ENCODE data around the gene EVI2B. TPM values are rescaled to one million over a fixed set of nuclear protein-coding genes. Genes with fewer than 3 reads are reported as not detected.

The EVI2B gene
- total and polyA plus RNA-seq, 2 of the 4 experiments (the other 2 are of a cell fraction), result under 0.01 to 0.17 TPM

- CTCF ChIA-PET, result no interaction called here
- H4K91ac ChIP-seq (ENCODE audit: insufficient read depth, low read depth, low read length), result no peak overlapping the region
- intact Hi-C loops (cut with micrococcal nuclease), result no loop called here
Observed at GRCh38 chr17:31295489-31295871, 18.4 kb downstream of the EVI2B start.

More at GRCh38 chr17:31295489-31295871, 18.4 kb downstream of the EVI2B start:
- ATAC-seq (ENCODE audit: low read depth), result no peak
- no peaks in the 10 kb centered on the region; the same call in 1 of the 2 replicates for H3K36me3 ChIP-seq (ENCODE audit: control insufficient read depth, insufficient read depth, low read length)
- no peaks in the 10 kb centered on the region for H3K4me1 ChIP-seq (ENCODE audit: control insufficient read depth, insufficient read depth, low read length)
- H3K9me1 ChIP-seq (ENCODE audit: insufficient read depth, low read length), result no peaks in the 10 kb centered on the region; the same call in 1 of the 2 replicates
- no peak for DNase-seq
- no peak for TF ChIP-seq BHLHE40 (IDR thresholded peaks at IDR 0.05; ENCODE audit: low read depth, low read length)
- no peak for TF ChIP-seq POLR2A (IDR thresholded peaks at IDR 0.05; ENCODE audit: low read depth, low read length)
- TF ChIP-seq FOS (IDR thresholded peaks at IDR 0.05; ENCODE audit: low read depth, low read length), result no peak
- no peak for TF ChIP-seq SMC3 (IDR thresholded peaks at IDR 0.05; ENCODE audit: low read depth, low read length)
- H2AK5ac ChIP-seq (ENCODE audit: low read depth, low read length), result no peak overlapping the region
- H4K20me1 ChIP-seq (ENCODE audit: insufficient read depth, low read length), result no peaks in the 10 kb centered on the region; the same call in 1 of the 2 replicates
- H3K23ac ChIP-seq (ENCODE audit: low read depth, low read length), result no peak overlapping the region
- no peak overlapping the region for H3K4ac ChIP-seq (ENCODE audit: low read depth, low read length)
- in situ Hi-C loops (cut with MboI; ENCODE audit: low sequenced_read_pairs), result no loop called here
- H3K4me2 ChIP-seq (ENCODE audit: low read depth, low read length), result no peak overlapping the region
- no peak overlapping the region for H2BK15ac ChIP-seq (ENCODE audit: low read depth, low read length)
- H3K18ac ChIP-seq (ENCODE audit: low read depth, low read length), result no peak overlapping the region
- H3K56ac ChIP-seq (ENCODE audit: extremely low read depth, insufficient read depth, low read length), result no peak overlapping the region
- dilution Hi-C loops (cut with HindIII; ENCODE audit: low sequenced_read_pairs, unreplicated experiment), result no loop called here
- WGBS, 2 experiments (ENCODE audit: extremely low coverage in 2 of 2, insufficient read length in 1 of 2), result 100% methylated on average over 1 of the region's 1 CpG; no CpG with 5 or more reads in 1 of the 2 experiments
- no peak overlapping the region for H3K14ac ChIP-seq (replicated peaks; ENCODE audit: low read depth, low read length)
- no peak overlapping the region for H3K4me3 ChIP-seq (ENCODE audit: insufficient read depth, low read depth, low read length)
- H3K9me3 ChIP-seq (ENCODE audit: control insufficient read depth, insufficient read depth, low read length), result no peaks in the 10 kb centered on the region
- no peak overlapping the region for H3K27ac ChIP-seq (ENCODE audit: insufficient read depth, low read length)
- no peaks in the 10 kb centered on the region for H3K27me3 ChIP-seq (ENCODE audit: control insufficient read depth, insufficient read depth, low read length)
- H2BK5ac ChIP-seq (ENCODE audit: low read depth, low read length, poor library complexity, severe bottlenecking), result no peak overlapping the region
- no peak overlapping the region for H2BK20ac ChIP-seq (ENCODE audit: low read depth, low read length)
- POLR2A ChIA-PET (ENCODE audit: unreplicated experiment), result no interaction called here
- H2AK9ac ChIP-seq (replicated peaks; ENCODE audit: low read depth, low read length, poor library complexity), result no peak overlapping the region
- H4K5ac ChIP-seq (ENCODE audit: low read depth, low read length), result no peak overlapping the region
- H2AFZ ChIP-seq (replicated peaks; ENCODE audit: low read length, poor library complexity), result no peak overlapping the region
- H3K79me1 ChIP-seq (ENCODE audit: low read depth in 1 of 2, low read length in 2 of 2), result peaks cover 9 to 33% of the 10 kb centered on the region in 2 experiments
- H3K9ac ChIP-seq (ENCODE audit: low read depth, low read length), result no peak overlapping the region
- no TSS peak for BruUV-seq (replicated peaks)
- no peak overlapping the region for H2BK120ac ChIP-seq (ENCODE audit: low read depth, low read length)
- no peak overlapping the region for H4K8ac ChIP-seq (ENCODE audit: low read depth in 2 of 2, low read length in 2 of 2)
